WTC11 (cell line): ENCODE measurements around the gene ANKLE2. TPM values are rescaled to one million over a fixed set of nuclear protein-coding genes. Genes with fewer than 3 reads are reported as not detected.

Experiments
- ATAC-seq: fragments of 200-7000 bp; cut with Tn5 transposase; 2 replicates; pipeline ENCODE4 v1.10.0; 2021; ENCODE audit warnings: mild to moderate bottlenecking, moderate library complexity
- CTCF ChIA-PET: fragments of 300-600 bp; sonication (Branson Sonifier 250); formaldehyde crosslinking; loops from one replicate; lab custom pipeline; 2021; ENCODE audit warnings: antibody characterized with exemption; lab: Charles Lee
- POLR2A ChIA-PET: fragments of 350-600 bp; sonication (Branson Sonifier 250); formaldehyde crosslinking; loops from one replicate; lab custom pipeline; 2021; ENCODE audit warnings: antibody characterized with exemption; lab: Charles Lee
- DNase-seq: peaks from one replicate; pipeline ENCODE4 v3.0.0; 2021; ENCODE audit warnings: low spot score
- H3K27ac Mint-ChIP-seq: 2 replicates; pipeline ENCODE4 v1.8.0; 2021; ENCODE audit warnings: mixed read lengths
- H3K27me3 Mint-ChIP-seq: 2 replicates; pipeline ENCODE4 v1.8.0; 2021; ENCODE audit warnings: low read depth, mild to moderate bottlenecking, moderate library complexity, mixed read lengths
- H3K36me3 Mint-ChIP-seq: 2 replicates; pipeline ENCODE4 v1.8.0; 2021; ENCODE audit warnings: mixed read lengths
- H3K4me1 Mint-ChIP-seq: 2 replicates; pipeline ENCODE4 v1.8.0; 2022; ENCODE audit warnings: mixed read lengths
- H3K4me3 Mint-ChIP-seq: 2 replicates; pipeline ENCODE4 v1.8.0; 2021; ENCODE audit warnings: mild to moderate bottlenecking, moderate library complexity, mixed read lengths
- H3K9me3 Mint-ChIP-seq: 2 replicates; pipeline ENCODE4 v1.8.0; 2021; ENCODE audit warnings: mixed read lengths
- CREB1 ChIP-seq: sonication (generic); formaldehyde crosslinking; IDR thresholded peaks from 2 replicates; pipeline ENCODE4 v1.8.0; 2023; ENCODE audit warnings: mild to moderate bottlenecking, missing genetic modification reagents
- ETV6 ChIP-seq: sonication (generic); formaldehyde crosslinking; IDR thresholded peaks from 2 replicates; pipeline ENCODE4 v1.8.1; 2022; ENCODE audit warnings: mild to moderate bottlenecking, missing genetic modification reagents
- FOXK1 ChIP-seq: sonication (generic); formaldehyde crosslinking; IDR thresholded peaks from 2 replicates; pipeline ENCODE4 v1.8.0; 2022; ENCODE audit warnings: mild to moderate bottlenecking, moderate library complexity, missing genetic modification reagents
- MYBL2 ChIP-seq: sonication (generic); formaldehyde crosslinking; IDR thresholded peaks from 2 replicates; pipeline ENCODE4 v1.8.1; 2023; ENCODE audit warnings: mild to moderate bottlenecking, moderate library complexity, missing genetic modification reagents
- SMAD4 ChIP-seq: sonication (generic); formaldehyde crosslinking; IDR thresholded peaks from 2 replicates; pipeline ENCODE4 v1.8.0; 2022; ENCODE audit warnings: mild to moderate bottlenecking, missing genetic modification reagents
- SOX15 ChIP-seq: fragments of 250-450 bp; sonication (Bioruptor Pico); IDR thresholded peaks from 2 replicates; pipeline ENCODE4 v1.9.0; 2021; ENCODE audit warnings: mild to moderate bottlenecking
- ZNF232 ChIP-seq: sonication (generic); formaldehyde crosslinking; IDR thresholded peaks from 2 replicates; pipeline ENCODE4 v1.8.0; 2022; ENCODE audit warnings: mild to moderate bottlenecking, missing genetic modification reagents
- ZNF423 ChIP-seq: fragments of 250-450 bp; sonication (Bioruptor Pico); IDR thresholded peaks from 2 replicates; pipeline ENCODE4 v2.1.2; 2022; ENCODE audit warnings: mild to moderate bottlenecking, moderate library complexity
- total RNA-seq: library from RNA; stranded (reverse); gene quantifications from 3 replicates; pipeline ENCODE4 v1.2.3, GENCODE V29; 2021
- TF ChIP-seq, protein P1 (sequence below): sonication (generic); formaldehyde crosslinking; IDR thresholded peaks from 2 replicates; pipeline ENCODE4 v1.8.1; 2023; ENCODE audit warnings: mild to moderate bottlenecking, missing genetic modification reagents, borderline replicate concordance
- TF ChIP-seq, protein P2 (sequence below): sonication (generic); formaldehyde crosslinking; IDR thresholded peaks from 2 replicates; pipeline ENCODE4 v1.8.1; 2022; ENCODE audit warnings: mild to moderate bottlenecking, moderate library complexity, missing genetic modification reagents
- TF ChIP-seq, protein P3 (sequence below): fragments of 250-450 bp; sonication (Bioruptor Pico); IDR thresholded peaks from 2 replicates; pipeline ENCODE4 v1.9.0; 2021; ENCODE audit warnings: mild to moderate bottlenecking
- TF ChIP-seq, protein P4 (sequence below): sonication (generic); formaldehyde crosslinking; IDR thresholded peaks from 2 replicates; pipeline ENCODE4 v1.8.0; 2023; ENCODE audit warnings: mild to moderate bottlenecking, missing genetic modification reagents
- TF ChIP-seq, protein P5 (sequence below): sonication (generic); formaldehyde crosslinking; IDR thresholded peaks from 2 replicates; pipeline ENCODE4 v1.8.1; 2023; ENCODE audit warnings: mild to moderate bottlenecking, missing genetic modification reagents
- TF ChIP-seq, protein P6 (sequence below): sonication (generic); formaldehyde crosslinking; IDR thresholded peaks from 2 replicates; pipeline ENCODE4 v1.8.1; 2022; ENCODE audit warnings: mild to moderate bottlenecking, missing genetic modification reagents, moderate library complexity, borderline replicate concordance
- TF ChIP-seq, protein P7 (sequence below): sonication (generic); formaldehyde crosslinking; IDR thresholded peaks from 2 replicates; pipeline ENCODE4 v1.8.0; 2023; ENCODE audit warnings: missing genetic modification reagents, mild to moderate bottlenecking, borderline replicate concordance
- TF ChIP-seq, protein P8 (sequence below): sonication (generic); formaldehyde crosslinking; IDR thresholded peaks from 2 replicates; pipeline ENCODE4 v1.8.0; 2022; ENCODE audit warnings: mild to moderate bottlenecking, missing genetic modification reagents
- TF ChIP-seq, protein P9 (sequence below): sonication (generic); formaldehyde crosslinking; IDR thresholded peaks from 2 replicates; pipeline ENCODE4 v1.8.0; 2023; ENCODE audit warnings: missing genetic modification reagents

Gene ANKLE2
- total RNA-seq, 1 experiment from 2014 or later: 63.8 TPM

DNA sequence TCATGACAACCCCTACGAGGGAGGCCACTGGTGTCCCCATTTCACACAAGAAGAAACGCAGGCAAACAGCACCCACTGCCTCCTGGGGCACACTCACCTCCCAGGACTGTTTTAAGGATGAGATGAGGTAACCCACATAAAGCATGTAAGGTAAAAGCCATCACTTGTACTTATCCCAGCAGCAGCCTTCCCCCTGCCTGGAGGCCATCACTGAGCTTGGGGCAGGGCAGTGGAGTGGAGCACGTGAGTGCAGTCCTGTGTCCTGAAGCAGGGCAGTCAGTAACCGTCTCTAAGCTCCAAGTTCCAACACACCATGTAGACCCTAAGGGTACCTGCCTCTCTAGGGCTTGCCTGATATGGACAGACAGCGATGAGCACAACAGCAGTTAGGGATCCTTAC is 76.2 kb downstream of the ANKLE2 start:
- Mint-ChIP-seq H3K36me3 (peaks cover 11% of the 10 kb centered on the region), H3K4me1 (peaks cover 21% of the 10 kb centered on the region), H3K4me3 (peak overlapping the region; percentile 69), H3K27me3 (peaks cover 15% of the 10 kb centered on the region), H3K9me3 (no peaks in the 10 kb centered on the region), H3K27ac (peak overlapping the region; percentile 57; the same call in 1 of the 2 replicates)
- no peak for DNase-seq
- ChIA-PET POLR2A (interaction anchor here (0.7 kb wide), 1 partner anchor 34 kb away, joined by 4 read pairs; no protein-coding TSS in a partner anchor), CTCF (interaction anchor here (0.6 to 0.9 kb wide), 2 partner anchors 46 to 272 kb away, joined by 3 read pairs; no protein-coding TSS in a partner anchor)
- TF ChIP-seq ZNF423 (CRISPR knock-in tag): no peak
- no peak for ATAC-seq

DNA sequence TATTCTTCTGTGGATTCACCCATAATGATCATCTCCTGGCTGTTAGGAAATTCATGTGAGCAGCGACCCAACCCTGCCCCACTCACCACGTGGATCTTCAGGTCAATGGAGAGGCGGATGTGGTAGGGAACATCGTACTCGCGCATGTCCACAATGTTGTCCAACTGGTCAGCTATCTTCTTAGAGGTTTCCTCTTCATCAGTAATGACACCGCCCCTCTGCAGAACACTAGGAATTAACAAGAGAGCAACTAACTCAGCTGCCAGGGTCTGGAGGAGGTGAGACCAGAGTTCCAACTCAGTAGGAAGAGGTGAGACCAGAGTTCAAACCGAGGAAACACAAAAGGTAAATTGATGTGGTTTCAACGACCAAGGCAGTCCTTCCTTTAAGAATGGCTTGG is 84.1 kb downstream of the ANKLE2 start:
- Mint-ChIP-seq H3K36me3 (peaks cover 70% of the 10 kb centered on the region), H3K4me1 (no peaks in the 10 kb centered on the region), H3K27me3 (no peaks in the 10 kb centered on the region), H3K4me3 (no peak overlapping the region), H3K27ac (no peak overlapping the region; the same call in 1 of the 2 replicates), H3K9me3 (no peaks in the 10 kb centered on the region)
- TF ChIP-seq, protein P1, sequence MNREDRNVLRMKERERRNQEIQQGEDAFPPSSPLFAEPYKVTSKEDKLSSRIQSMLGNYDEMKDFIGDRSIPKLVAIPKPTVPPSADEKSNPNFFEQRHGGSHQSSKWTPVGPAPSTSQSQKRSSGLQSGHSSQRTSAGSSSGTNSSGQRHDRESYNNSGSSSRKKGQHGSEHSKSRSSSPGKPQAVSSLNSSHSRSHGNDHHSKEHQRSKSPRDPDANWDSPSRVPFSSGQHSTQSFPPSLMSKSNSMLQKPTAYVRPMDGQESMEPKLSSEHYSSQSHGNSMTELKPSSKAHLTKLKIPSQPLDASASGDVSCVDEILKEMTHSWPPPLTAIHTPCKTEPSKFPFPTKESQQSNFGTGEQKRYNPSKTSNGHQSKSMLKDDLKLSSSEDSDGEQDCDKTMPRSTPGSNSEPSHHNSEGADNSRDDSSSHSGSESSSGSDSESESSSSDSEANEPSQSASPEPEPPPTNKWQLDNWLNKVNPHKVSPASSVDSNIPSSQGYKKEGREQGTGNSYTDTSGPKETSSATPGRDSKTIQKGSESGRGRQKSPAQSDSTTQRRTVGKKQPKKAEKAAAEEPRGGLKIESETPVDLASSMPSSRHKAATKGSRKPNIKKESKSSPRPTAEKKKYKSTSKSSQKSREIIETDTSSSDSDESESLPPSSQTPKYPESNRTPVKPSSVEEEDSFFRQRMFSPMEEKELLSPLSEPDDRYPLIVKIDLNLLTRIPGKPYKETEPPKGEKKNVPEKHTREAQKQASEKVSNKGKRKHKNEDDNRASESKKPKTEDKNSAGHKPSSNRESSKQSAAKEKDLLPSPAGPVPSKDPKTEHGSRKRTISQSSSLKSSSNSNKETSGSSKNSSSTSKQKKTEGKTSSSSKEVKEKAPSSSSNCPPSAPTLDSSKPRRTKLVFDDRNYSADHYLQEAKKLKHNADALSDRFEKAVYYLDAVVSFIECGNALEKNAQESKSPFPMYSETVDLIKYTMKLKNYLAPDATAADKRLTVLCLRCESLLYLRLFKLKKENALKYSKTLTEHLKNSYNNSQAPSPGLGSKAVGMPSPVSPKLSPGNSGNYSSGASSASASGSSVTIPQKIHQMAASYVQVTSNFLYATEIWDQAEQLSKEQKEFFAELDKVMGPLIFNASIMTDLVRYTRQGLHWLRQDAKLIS (CRISPR knock-in tag): no peak
- TF ChIP-seq MYBL2 (no peak), FOXK1 (CRISPR knock-in tag) (no peak), ZNF232 (CRISPR knock-in tag) (no peak), CREB1 (CRISPR knock-in tag) (no peak), SMAD4 (CRISPR knock-in tag) (no peak), SOX15 (no peak), ETV6 (CRISPR knock-in tag) (no peak)
- TF ChIP-seq, protein P2, sequence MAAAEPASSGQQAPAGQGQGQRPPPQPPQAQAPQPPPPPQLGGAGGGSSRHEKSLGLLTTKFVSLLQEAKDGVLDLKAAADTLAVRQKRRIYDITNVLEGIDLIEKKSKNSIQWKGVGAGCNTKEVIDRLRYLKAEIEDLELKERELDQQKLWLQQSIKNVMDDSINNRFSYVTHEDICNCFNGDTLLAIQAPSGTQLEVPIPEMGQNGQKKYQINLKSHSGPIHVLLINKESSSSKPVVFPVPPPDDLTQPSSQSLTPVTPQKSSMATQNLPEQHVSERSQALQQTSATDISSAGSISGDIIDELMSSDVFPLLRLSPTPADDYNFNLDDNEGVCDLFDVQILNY (CRISPR knock-in tag): no peak
- TF ChIP-seq, protein P3, sequence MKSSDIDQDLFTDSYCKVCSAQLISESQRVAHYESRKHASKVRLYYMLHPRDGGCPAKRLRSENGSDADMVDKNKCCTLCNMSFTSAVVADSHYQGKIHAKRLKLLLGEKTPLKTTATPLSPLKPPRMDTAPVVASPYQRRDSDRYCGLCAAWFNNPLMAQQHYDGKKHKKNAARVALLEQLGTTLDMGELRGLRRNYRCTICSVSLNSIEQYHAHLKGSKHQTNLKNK (CRISPR knock-in tag): no peak
- TF ChIP-seq, protein P4, sequence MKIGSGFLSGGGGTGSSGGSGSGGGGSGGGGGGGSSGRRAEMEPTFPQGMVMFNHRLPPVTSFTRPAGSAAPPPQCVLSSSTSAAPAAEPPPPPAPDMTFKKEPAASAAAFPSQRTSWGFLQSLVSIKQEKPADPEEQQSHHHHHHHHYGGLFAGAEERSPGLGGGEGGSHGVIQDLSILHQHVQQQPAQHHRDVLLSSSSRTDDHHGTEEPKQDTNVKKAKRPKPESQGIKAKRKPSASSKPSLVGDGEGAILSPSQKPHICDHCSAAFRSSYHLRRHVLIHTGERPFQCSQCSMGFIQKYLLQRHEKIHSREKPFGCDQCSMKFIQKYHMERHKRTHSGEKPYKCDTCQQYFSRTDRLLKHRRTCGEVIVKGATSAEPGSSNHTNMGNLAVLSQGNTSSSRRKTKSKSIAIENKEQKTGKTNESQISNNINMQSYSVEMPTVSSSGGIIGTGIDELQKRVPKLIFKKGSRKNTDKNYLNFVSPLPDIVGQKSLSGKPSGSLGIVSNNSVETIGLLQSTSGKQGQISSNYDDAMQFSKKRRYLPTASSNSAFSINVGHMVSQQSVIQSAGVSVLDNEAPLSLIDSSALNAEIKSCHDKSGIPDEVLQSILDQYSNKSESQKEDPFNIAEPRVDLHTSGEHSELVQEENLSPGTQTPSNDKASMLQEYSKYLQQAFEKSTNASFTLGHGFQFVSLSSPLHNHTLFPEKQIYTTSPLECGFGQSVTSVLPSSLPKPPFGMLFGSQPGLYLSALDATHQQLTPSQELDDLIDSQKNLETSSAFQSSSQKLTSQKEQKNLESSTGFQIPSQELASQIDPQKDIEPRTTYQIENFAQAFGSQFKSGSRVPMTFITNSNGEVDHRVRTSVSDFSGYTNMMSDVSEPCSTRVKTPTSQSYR (CRISPR knock-in tag): no peak
- TF ChIP-seq, protein P5, sequence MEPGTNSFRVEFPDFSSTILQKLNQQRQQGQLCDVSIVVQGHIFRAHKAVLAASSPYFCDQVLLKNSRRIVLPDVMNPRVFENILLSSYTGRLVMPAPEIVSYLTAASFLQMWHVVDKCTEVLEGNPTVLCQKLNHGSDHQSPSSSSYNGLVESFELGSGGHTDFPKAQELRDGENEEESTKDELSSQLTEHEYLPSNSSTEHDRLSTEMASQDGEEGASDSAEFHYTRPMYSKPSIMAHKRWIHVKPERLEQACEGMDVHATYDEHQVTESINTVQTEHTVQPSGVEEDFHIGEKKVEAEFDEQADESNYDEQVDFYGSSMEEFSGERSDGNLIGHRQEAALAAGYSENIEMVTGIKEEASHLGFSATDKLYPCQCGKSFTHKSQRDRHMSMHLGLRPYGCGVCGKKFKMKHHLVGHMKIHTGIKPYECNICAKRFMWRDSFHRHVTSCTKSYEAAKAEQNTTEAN (CRISPR knock-in tag): no peak
- TF ChIP-seq, protein P6, sequence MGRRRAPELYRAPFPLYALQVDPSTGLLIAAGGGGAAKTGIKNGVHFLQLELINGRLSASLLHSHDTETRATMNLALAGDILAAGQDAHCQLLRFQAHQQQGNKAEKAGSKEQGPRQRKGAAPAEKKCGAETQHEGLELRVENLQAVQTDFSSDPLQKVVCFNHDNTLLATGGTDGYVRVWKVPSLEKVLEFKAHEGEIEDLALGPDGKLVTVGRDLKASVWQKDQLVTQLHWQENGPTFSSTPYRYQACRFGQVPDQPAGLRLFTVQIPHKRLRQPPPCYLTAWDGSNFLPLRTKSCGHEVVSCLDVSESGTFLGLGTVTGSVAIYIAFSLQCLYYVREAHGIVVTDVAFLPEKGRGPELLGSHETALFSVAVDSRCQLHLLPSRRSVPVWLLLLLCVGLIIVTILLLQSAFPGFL (CRISPR knock-in tag): no peak
- TF ChIP-seq, protein P7, sequence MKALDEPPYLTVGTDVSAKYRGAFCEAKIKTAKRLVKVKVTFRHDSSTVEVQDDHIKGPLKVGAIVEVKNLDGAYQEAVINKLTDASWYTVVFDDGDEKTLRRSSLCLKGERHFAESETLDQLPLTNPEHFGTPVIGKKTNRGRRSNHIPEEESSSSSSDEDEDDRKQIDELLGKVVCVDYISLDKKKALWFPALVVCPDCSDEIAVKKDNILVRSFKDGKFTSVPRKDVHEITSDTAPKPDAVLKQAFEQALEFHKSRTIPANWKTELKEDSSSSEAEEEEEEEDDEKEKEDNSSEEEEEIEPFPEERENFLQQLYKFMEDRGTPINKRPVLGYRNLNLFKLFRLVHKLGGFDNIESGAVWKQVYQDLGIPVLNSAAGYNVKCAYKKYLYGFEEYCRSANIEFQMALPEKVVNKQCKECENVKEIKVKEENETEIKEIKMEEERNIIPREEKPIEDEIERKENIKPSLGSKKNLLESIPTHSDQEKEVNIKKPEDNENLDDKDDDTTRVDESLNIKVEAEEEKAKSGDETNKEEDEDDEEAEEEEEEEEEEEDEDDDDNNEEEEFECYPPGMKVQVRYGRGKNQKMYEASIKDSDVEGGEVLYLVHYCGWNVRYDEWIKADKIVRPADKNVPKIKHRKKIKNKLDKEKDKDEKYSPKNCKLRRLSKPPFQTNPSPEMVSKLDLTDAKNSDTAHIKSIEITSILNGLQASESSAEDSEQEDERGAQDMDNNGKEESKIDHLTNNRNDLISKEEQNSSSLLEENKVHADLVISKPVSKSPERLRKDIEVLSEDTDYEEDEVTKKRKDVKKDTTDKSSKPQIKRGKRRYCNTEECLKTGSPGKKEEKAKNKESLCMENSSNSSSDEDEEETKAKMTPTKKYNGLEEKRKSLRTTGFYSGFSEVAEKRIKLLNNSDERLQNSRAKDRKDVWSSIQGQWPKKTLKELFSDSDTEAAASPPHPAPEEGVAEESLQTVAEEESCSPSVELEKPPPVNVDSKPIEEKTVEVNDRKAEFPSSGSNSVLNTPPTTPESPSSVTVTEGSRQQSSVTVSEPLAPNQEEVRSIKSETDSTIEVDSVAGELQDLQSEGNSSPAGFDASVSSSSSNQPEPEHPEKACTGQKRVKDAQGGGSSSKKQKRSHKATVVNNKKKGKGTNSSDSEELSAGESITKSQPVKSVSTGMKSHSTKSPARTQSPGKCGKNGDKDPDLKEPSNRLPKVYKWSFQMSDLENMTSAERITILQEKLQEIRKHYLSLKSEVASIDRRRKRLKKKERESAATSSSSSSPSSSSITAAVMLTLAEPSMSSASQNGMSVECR: no peak
- TF ChIP-seq, protein P8, sequence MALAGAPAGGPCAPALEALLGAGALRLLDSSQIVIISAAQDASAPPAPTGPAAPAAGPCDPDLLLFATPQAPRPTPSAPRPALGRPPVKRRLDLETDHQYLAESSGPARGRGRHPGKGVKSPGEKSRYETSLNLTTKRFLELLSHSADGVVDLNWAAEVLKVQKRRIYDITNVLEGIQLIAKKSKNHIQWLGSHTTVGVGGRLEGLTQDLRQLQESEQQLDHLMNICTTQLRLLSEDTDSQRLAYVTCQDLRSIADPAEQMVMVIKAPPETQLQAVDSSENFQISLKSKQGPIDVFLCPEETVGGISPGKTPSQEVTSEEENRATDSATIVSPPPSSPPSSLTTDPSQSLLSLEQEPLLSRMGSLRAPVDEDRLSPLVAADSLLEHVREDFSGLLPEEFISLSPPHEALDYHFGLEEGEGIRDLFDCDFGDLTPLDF (CRISPR knock-in tag): no peak
- TF ChIP-seq, protein P9, sequence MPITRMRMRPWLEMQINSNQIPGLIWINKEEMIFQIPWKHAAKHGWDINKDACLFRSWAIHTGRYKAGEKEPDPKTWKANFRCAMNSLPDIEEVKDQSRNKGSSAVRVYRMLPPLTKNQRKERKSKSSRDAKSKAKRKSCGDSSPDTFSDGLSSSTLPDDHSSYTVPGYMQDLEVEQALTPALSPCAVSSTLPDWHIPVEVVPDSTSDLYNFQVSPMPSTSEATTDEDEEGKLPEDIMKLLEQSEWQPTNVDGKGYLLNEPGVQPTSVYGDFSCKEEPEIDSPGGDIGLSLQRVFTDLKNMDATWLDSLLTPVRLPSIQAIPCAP (CRISPR knock-in tag): no peak
- CTCF ChIA-PET: no interaction called here
- DNase-seq: no peak
- POLR2A ChIA-PET: no interaction called here
- ATAC-seq: no peak
